Activated naive CD4-positive, alpha-beta T cell treated with anti-CD3 and anti-CD28 coated beads for 36 hours (primary cell): ENCODE measurements around the gene ZDHHC13. TPM values are rescaled to one million over a fixed set of nuclear protein-coding genes. Genes with fewer than 3 reads are reported as not detected.

Source experiments
- CTCF ChIA-PET: fragments of 350-600 bp; sonication (Branson Sonifier 250); formaldehyde crosslinking; loops from one replicate; lab custom pipeline; 2021; ENCODE audit warnings: antibody characterized with exemption; lab: Charles Lee
- DNase-seq: peaks from one replicate; pipeline ENCODE4 v3.0.0-alpha.2; 2020
- H3K27ac Mint-ChIP-seq: one replicate; pipeline ENCODE4 v1.8.0; 2021; ENCODE audit warnings: mild to moderate bottlenecking, mixed read lengths
- H3K27me3 Mint-ChIP-seq: one replicate; pipeline ENCODE4 v1.8.0; 2021; ENCODE audit warnings: low read depth, mixed read lengths
- H3K36me3 Mint-ChIP-seq: one replicate; pipeline ENCODE4 v1.8.0; 2021; ENCODE audit warnings: low read depth, mixed read lengths
- H3K4me1 Mint-ChIP-seq: one replicate; pipeline ENCODE4 v1.8.0; 2021; ENCODE audit warnings: low read depth, mixed read lengths
- H3K4me3 Mint-ChIP-seq: one replicate; pipeline ENCODE4 v1.8.0; 2021; ENCODE audit warnings: mild to moderate bottlenecking, moderate library complexity, mixed read lengths
- H3K9me3 Mint-ChIP-seq: one replicate; pipeline ENCODE4 v1.8.0; 2021; ENCODE audit warnings: mixed read lengths
- intact Hi-C: fragments of 100-400 bp; cut with micrococcal nuclease; formaldehyde crosslinking; loops from one replicate; pipeline ENCODE4 v1.15.1; 2023
- total RNA-seq, 2 experiments: library from RNA; stranded (reverse); gene quantifications; one replicate each; pipeline ENCODE4 v1.2.3, GENCODE V29; 2021

ZDHHC13 gene
- total RNA-seq, 2 experiments from 2014 or later, result 20.9 to 25.1 TPM

- Mint-ChIP-seq H3K4me1 (no peaks in the 10 kb centered on the region), H3K36me3 (no peaks in the 10 kb centered on the region), H3K27me3 (peaks cover 7% of the 10 kb centered on the region), H3K4me3 (no peak overlapping the region), H3K27ac (no peak overlapping the region), H3K9me3 (no peaks in the 10 kb centered on the region)
- no peak for DNase-seq
- CTCF ChIA-PET, result no interaction called here
- intact Hi-C loops, result no loop called here
Measured at GRCh38 chr11:19084661-19085315, 32.2 kb upstream of the ZDHHC13 start.

- intact Hi-C loops, result no loop called here
- H3K4me1 Mint-ChIP-seq, result no peaks in the 10 kb centered on the region
- H3K9me3 Mint-ChIP-seq, result no peaks in the 10 kb centered on the region
- no peak overlapping the region for H3K27ac Mint-ChIP-seq
- peaks cover 5% of the 10 kb centered on the region for H3K27me3 Mint-ChIP-seq
- no peaks in the 10 kb centered on the region for H3K36me3 Mint-ChIP-seq
- H3K4me3 Mint-ChIP-seq, result no peak overlapping the region
- no peak for DNase-seq
- CTCF ChIA-PET, result interaction anchor here (1.7 kb wide), 1 partner anchor 11 kb away, joined by 9 read pairs; no protein-coding TSS in a partner anchor
Measured at GRCh38 chr11:19087658-19088057, 29.3 kb upstream of the ZDHHC13 start.

- Mint-ChIP-seq H3K4me1 (no peaks in the 10 kb centered on the region), H3K27me3 (peaks cover 9% of the 10 kb centered on the region), H3K9me3 (no peaks in the 10 kb centered on the region), H3K4me3 (no peak overlapping the region), H3K36me3 (no peaks in the 10 kb centered on the region), H3K27ac (no peak overlapping the region)
- DNase-seq, result no peak
- intact Hi-C loops, result no loop called here
- CTCF ChIA-PET, result interaction anchor here (1.2 to 1.7 kb wide), 2 partner anchors 12 to 17 kb away, joined by 4 to 9 read pairs; no protein-coding TSS in a partner anchor
Measured at GRCh38 chr11:19088791-19089190, 28.2 kb upstream of the ZDHHC13 start.

GRCh38 chr11:19089421-19089820 lies 27.5 kb upstream of the ZDHHC13 start:
- Mint-ChIP-seq H3K4me1 (no peaks in the 10 kb centered on the region), H3K27ac (no peak overlapping the region), H3K27me3 (peaks cover 9% of the 10 kb centered on the region), H3K4me3 (no peak overlapping the region), H3K36me3 (no peaks in the 10 kb centered on the region), H3K9me3 (no peaks in the 10 kb centered on the region)
- intact Hi-C loops, result no loop called here
- DNase-seq, result no peak
- CTCF ChIA-PET, result interaction anchor here (0.6 to 1.7 kb wide), 3 partner anchors 12 to 693 kb away, joined by 3 to 9 read pairs (median 4); no protein-coding TSS in a partner anchor

- H3K27ac Mint-ChIP-seq, result no peak overlapping the region
- DNase-seq, result no peak
- CTCF ChIA-PET, result no interaction called here
- no peaks in the 10 kb centered on the region for H3K36me3 Mint-ChIP-seq
- no peak overlapping the region for H3K4me3 Mint-ChIP-seq
- no peaks in the 10 kb centered on the region for H3K9me3 Mint-ChIP-seq
- no peaks in the 10 kb centered on the region for H3K4me1 Mint-ChIP-seq
- intact Hi-C loops, result no loop called here
- H3K27me3 Mint-ChIP-seq, result peaks cover 9% of the 10 kb centered on the region
Measured at GRCh38 chr11:19091366-19091765, 25.6 kb upstream of the ZDHHC13 start.

- Mint-ChIP-seq H3K27me3 (peaks cover 18% of the 10 kb centered on the region), H3K4me1 (no peaks in the 10 kb centered on the region), H3K36me3 (no peaks in the 10 kb centered on the region), H3K4me3 (no peak overlapping the region), H3K9me3 (no peaks in the 10 kb centered on the region), H3K27ac (no peak overlapping the region)
- intact Hi-C loops, result no loop called here
- DNase-seq, result no peak
- CTCF ChIA-PET, result interaction anchor here (0.6 kb wide), 1 partner anchor 16 kb away, joined by 3 read pairs; no protein-coding TSS in a partner anchor
Measured at GRCh38 chr11:19092342-19092741, 24.6 kb upstream of the ZDHHC13 start.

GRCh38 chr11:19092850-19093249 lies 24.1 kb upstream of the ZDHHC13 start:
- no peak overlapping the region for H3K4me3 Mint-ChIP-seq
- no peaks in the 10 kb centered on the region for H3K36me3 Mint-ChIP-seq
- CTCF ChIA-PET, result interaction anchor here (0.6 to 0.7 kb wide), 2 partner anchors 16 to 461 kb away, joined by 3 read pairs; no protein-coding TSS in a partner anchor
- H3K27ac Mint-ChIP-seq, result no peak overlapping the region
- no peaks in the 10 kb centered on the region for H3K9me3 Mint-ChIP-seq
- DNase-seq, result no peak
- H3K27me3 Mint-ChIP-seq, result peaks cover 22% of the 10 kb centered on the region
- intact Hi-C loops, result no loop called here
- H3K4me1 Mint-ChIP-seq, result no peaks in the 10 kb centered on the region

GRCh38 chr11:19093976-19094375 lies 23.0 kb upstream of the ZDHHC13 start:
- no peaks in the 10 kb centered on the region for H3K4me1 Mint-ChIP-seq
- H3K27ac Mint-ChIP-seq, result no peak overlapping the region
- DNase-seq, result no peak
- CTCF ChIA-PET, result no interaction called here
- H3K9me3 Mint-ChIP-seq, result no peaks in the 10 kb centered on the region
- no peak overlapping the region for H3K4me3 Mint-ChIP-seq
- intact Hi-C loops, result no loop called here
- H3K36me3 Mint-ChIP-seq, result no peaks in the 10 kb centered on the region
- peaks cover 21% of the 10 kb centered on the region for H3K27me3 Mint-ChIP-seq

- Mint-ChIP-seq H3K9me3 (no peaks in the 10 kb centered on the region), H3K27me3 (peaks cover 17% of the 10 kb centered on the region), H3K4me3 (no peak overlapping the region), H3K36me3 (no peaks in the 10 kb centered on the region), H3K4me1 (no peaks in the 10 kb centered on the region), H3K27ac (no peak overlapping the region)
- intact Hi-C loops, result no loop called here
- CTCF ChIA-PET, result interaction anchor here (0.7 kb wide), 1 partner anchor 20 kb away, joined by 3 read pairs; no protein-coding TSS in a partner anchor
- no peak for DNase-seq
Measured at GRCh38 chr11:19094859-19095258, 22.1 kb upstream of the ZDHHC13 start.

- CTCF ChIA-PET, result no interaction called here
- Mint-ChIP-seq H3K27me3 (peaks cover 12% of the 10 kb centered on the region), H3K27ac (no peak overlapping the region), H3K9me3 (peaks cover 6% of the 10 kb centered on the region), H3K4me3 (no peak overlapping the region), H3K36me3 (no peaks in the 10 kb centered on the region), H3K4me1 (no peaks in the 10 kb centered on the region)
- intact Hi-C loops, result no loop called here
- no peak for DNase-seq
Measured at GRCh38 chr11:19099093-19099492, 17.9 kb upstream of the ZDHHC13 start.

- DNase-seq, result no peak
- CTCF ChIA-PET, result no interaction called here
- Mint-ChIP-seq H3K36me3 (no peaks in the 10 kb centered on the region), H3K27ac (no peak overlapping the region), H3K4me1 (no peaks in the 10 kb centered on the region), H3K9me3 (peaks cover 6% of the 10 kb centered on the region), H3K27me3 (peaks cover 12% of the 10 kb centered on the region), H3K4me3 (no peak overlapping the region)
- intact Hi-C loops, result no loop called here
Measured at GRCh38 chr11:19100885-19101284, 16.1 kb upstream of the ZDHHC13 start.

GRCh38 chr11:19101796-19102520 lies 15.0 kb upstream of the ZDHHC13 start:
- H3K4me3 Mint-ChIP-seq, result no peak overlapping the region
- no peaks in the 10 kb centered on the region for H3K4me1 Mint-ChIP-seq
- intact Hi-C loops, result no loop called here

More at GRCh38 chr11:19101796-19102520, 15.0 kb upstream of the ZDHHC13 start:
- Mint-ChIP-seq H3K9me3 (peaks cover 6% of the 10 kb centered on the region), H3K27me3 (peaks cover 8% of the 10 kb centered on the region), H3K27ac (no peak overlapping the region), H3K36me3 (no peaks in the 10 kb centered on the region)
- CTCF ChIA-PET, result interaction anchor here (0.6 to 0.8 kb wide), 3 partner anchors 25 to 171 kb away, joined by 3 read pairs; no protein-coding TSS in a partner anchor
- no peak for DNase-seq
